ENCODE results near the gene SMARCD3. TPM values are rescaled to one million over a fixed set of nuclear protein-coding genes. Genes with fewer than 3 reads are reported as not detected.

SMARCD3 gene
- total RNA-seq, 2 donors from 2014 or later: 35.6 to 108 TPM

- TF ChIP-seq POLR2A (IDR thresholded peaks at IDR 0.05) (no peak), POLR2AphosphoS5 (IDR thresholded peaks at IDR 0.05) (no peak), CTCF (IDR thresholded peaks at IDR 0.05) (no peak)
- no peak overlapping the region for H3K4me3 ChIP-seq
- H3K27ac ChIP-seq: no peak overlapping the region
- H3K9me3 ChIP-seq: no peaks in the 10 kb centered on the region
- intact Hi-C loops (cut with DNase I): no loop called here
- DNase-seq (ENCODE audit: low spot score): no peak
- H3K4me1 ChIP-seq (replicated peaks): peaks cover 3% of the 10 kb centered on the region
- H3K36me3 ChIP-seq: peaks cover 2 to 5% of the 10 kb centered on the region in 2 donors
- no peaks in the 10 kb centered on the region for H3K27me3 ChIP-seq (replicated peaks; ENCODE audit: insufficient read depth)
- WGBS: 73% methylated on average over 17 of the region's 17 CpGs
Observed at GRCh38 chr7:151238190-151238810, 10.2 kb downstream of the SMARCD3 start.

- H3K9me3 ChIP-seq: no peaks in the 10 kb centered on the region
- 81% methylated on average over 33 of the region's 44 CpGs for WGBS
- H3K27ac ChIP-seq: no peak overlapping the region
- peaks cover 3% of the 10 kb centered on the region for H3K4me1 ChIP-seq (replicated peaks)
- DNase-seq (ENCODE audit: low spot score): no peak
- TF ChIP-seq POLR2AphosphoS5 (IDR thresholded peaks at IDR 0.05) (no peak), POLR2A (IDR thresholded peaks at IDR 0.05) (no peak), CTCF (IDR thresholded peaks at IDR 0.05) (no peak)
- intact Hi-C loops (cut with DNase I): no loop called here
- no peak overlapping the region for H3K4me3 ChIP-seq
- H3K36me3 ChIP-seq: peaks cover 2 to 5% of the 10 kb centered on the region in 2 donors
- no peaks in the 10 kb centered on the region for H3K27me3 ChIP-seq (replicated peaks; ENCODE audit: insufficient read depth)
Observed at GRCh38 chr7:151237244-151238189, 11.0 kb downstream of the SMARCD3 start.

- intact Hi-C loops (cut with DNase I): no loop called here
- no peak overlapping the region for H3K27ac ChIP-seq
- no peak overlapping the region for H3K4me3 ChIP-seq
- 87% methylated on average over 13 of the region's 13 CpGs for WGBS
- H3K4me1 ChIP-seq (replicated peaks): peaks cover 3% of the 10 kb centered on the region
- no peaks in the 10 kb centered on the region for H3K9me3 ChIP-seq
- no peak for DNase-seq (ENCODE audit: low spot score)
- no peaks in the 10 kb centered on the region for H3K27me3 ChIP-seq (replicated peaks; ENCODE audit: insufficient read depth)
- no peak for TF ChIP-seq POLR2AphosphoS5 (IDR thresholded peaks at IDR 0.05)
- TF ChIP-seq POLR2A (IDR thresholded peaks at IDR 0.05): no peak
- TF ChIP-seq CTCF (IDR thresholded peaks at IDR 0.05): no peak
- H3K36me3 ChIP-seq: peaks cover 0 to 5% of the 10 kb centered on the region in 2 donors
Observed at GRCh38 chr7:151236406-151236805, 12.1 kb downstream of the SMARCD3 start.

GRCh38 chr7:151235091-151235787 is 13.3 kb downstream of the SMARCD3 start:
- Histone ChIP-seq H3K27me3 (replicated peaks; ENCODE audit: insufficient read depth) (no peaks in the 10 kb centered on the region), H3K9me3 (no peaks in the 10 kb centered on the region), H3K4me3 (no peak overlapping the region), H3K4me1 (replicated peaks) (peaks cover 3% of the 10 kb centered on the region), H3K27ac (no peak overlapping the region), H3K36me3 (peaks cover 0 to 5% of the 10 kb centered on the region in 2 donors)
- intact Hi-C loops (cut with DNase I): no loop called here
- DNase-seq (ENCODE audit: low spot score): no peak
- no peak for TF ChIP-seq POLR2A (IDR thresholded peaks at IDR 0.05)
- no peak for TF ChIP-seq POLR2AphosphoS5 (IDR thresholded peaks at IDR 0.05)
- no peak for TF ChIP-seq CTCF (IDR thresholded peaks at IDR 0.05)
- WGBS: 88% methylated on average over 28 of the region's 28 CpGs

All from prostate gland (tissue), 2 donors.